Left cardiac atrium (tissue), 2 donors: ENCODE results near the gene DENND4B. TPM values are rescaled to one million over a fixed set of nuclear protein-coding genes. Genes with fewer than 3 reads are reported as not detected.

Source experiments
- microRNA-seq, 2 donors: library from miRNA; unstranded; fragments of <30 nt; microRNA quantifications; one replicate each; pipeline ENCODE4 v1.2.0, GENCODE V29; 2020
- total RNA-seq, 2 donors: library from RNA; stranded (reverse); fragmentation: NEBNext Ultra II Directional; extraction: Animal tissue kit (Norgen Biotek cat#: 25700); gene quantifications; one replicate each; pipeline ENCODE4 v1.2.1, GENCODE V29; 2021
- donor health status: DM: no; HTN: yes; CAD: no; lungs with severe emphysema.
- donor health status: DM: yes; HTN: yes; CAD: no.

The DENND4B gene
- total RNA-seq, 2 donors from 2014 or later: 41.5 to 49.5 TPM

Small RNA genes lying within 50 kb of the gene (microRNA-seq; reads per million reads assigned to microRNA genes)
- 0.40 to 0.54 reads per million in 2 donors for gene MIR6737

Other genes starting within 250 kb of the DENND4B start
- gene INTS3, start 218.7 kb downstream of the DENND4B start, total RNA-seq: 10 to 100 TPM; 28.2 to 34.1 TPM
- 10 to 100 TPM; 22.9 to 26.5 TPM for gene SLC27A3, start 171.3 kb downstream of the DENND4B start, total RNA-seq
- 10 to 100 TPM; 29.0 to 39.5 TPM for gene GATAD2B, start 23.7 kb downstream of the DENND4B start, total RNA-seq
- 10 to 100 TPM; 17.3 to 19.6 TPM for gene CRTC2, start 11.9 kb upstream of the DENND4B start, total RNA-seq
- gene SLC39A1, start 16.8 kb upstream of the DENND4B start, total RNA-seq: 10 to 100 TPM; 63.2 to 77.6 TPM
- 1 to 10 TPM; 3.4 to 5.7 TPM for gene CREB3L4, start 21.2 kb upstream of the DENND4B start, total RNA-seq
- gene JTB, start 31.0 kb upstream of the DENND4B start, total RNA-seq: 100 to 1,000 TPM in 1 of 2 donors, 10 to 100 TPM in 1; 89.6 to 102 TPM
- gene RAB13, start 39.6 kb upstream of the DENND4B start, total RNA-seq: 10 to 100 TPM; 72.1 to 77.5 TPM
- 1,000 to 10,000 TPM in 1 of 2 donors, 100 to 1,000 TPM in 1; 949 to 1,289 TPM for gene RPS27, start 44.0 kb upstream of the DENND4B start, total RNA-seq
- under 1 TPM; 0.13 to 0.74 TPM for gene NUP210L, start 208.4 kb upstream of the DENND4B start, total RNA-seq
- 100 to 1,000 TPM; 287 to 561 TPM for gene TPM3, start 245.4 kb upstream of the DENND4B start, total RNA-seq